ENCODE measurements around the gene STAC3.
"Not testable (repeated sequence)": the region's sequence is repeated elsewhere in the genome, so short reads cannot be mapped to it uniquely, and the experiment has no call there.

STAC3 gene

DNA sequence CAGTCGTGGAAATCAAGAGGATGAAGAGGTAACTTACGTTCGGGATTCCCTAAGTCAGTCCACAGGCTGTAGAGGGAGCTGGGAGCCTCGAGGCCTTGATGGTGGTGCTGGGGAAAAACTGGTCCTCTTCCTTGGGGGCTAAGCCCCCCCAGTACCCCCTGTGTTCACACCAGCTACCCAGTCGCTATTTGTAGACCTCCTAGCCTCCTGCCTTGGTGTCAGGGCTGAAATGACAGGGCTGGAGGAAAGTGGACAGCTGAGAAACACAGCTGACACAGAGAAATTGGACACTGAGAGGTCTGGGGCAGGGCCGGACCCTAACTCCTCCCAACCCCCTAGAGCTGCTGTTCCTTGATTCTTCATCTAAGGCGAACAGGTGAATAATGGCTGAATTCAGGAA, at the start of gene STAC3:
TSS of gene STAC3 (minus strand) at position 232 of the 400 bp plus-strand sequence. CDS start 1,551 bp downstream, outside the sequence.
- no peaks in the 10 kb centered on the region for H3K27me3 ChIP-seq (ENCODE audit: insufficient read depth, low read length)
- 0 out of 2 replicates have a peak within 1 kb of the TSS, but pooled peaks have one; percentile 34 for H3K9ac ChIP-seq (ENCODE audit: low read depth, low read length)
- no peaks in the 10 kb centered on the region for H3K9me3 ChIP-seq (ENCODE audit: insufficient read depth, low read depth, low read length)
- H3K36me3 ChIP-seq (ENCODE audit: insufficient read depth, low read depth, low read length) = no peaks in the 10 kb centered on the region
- H3K4me3 ChIP-seq (ENCODE audit: low read length) = no peak within 1 kb of the TSS
- H3K4me1 ChIP-seq (ENCODE audit: insufficient read depth, low read length) = peaks cover 7% of the 10 kb centered on the region; the same call in 1 of the 2 replicates
- no peak within 1 kb of the TSS for H3K27ac ChIP-seq (ENCODE audit: low read length)

DNA sequence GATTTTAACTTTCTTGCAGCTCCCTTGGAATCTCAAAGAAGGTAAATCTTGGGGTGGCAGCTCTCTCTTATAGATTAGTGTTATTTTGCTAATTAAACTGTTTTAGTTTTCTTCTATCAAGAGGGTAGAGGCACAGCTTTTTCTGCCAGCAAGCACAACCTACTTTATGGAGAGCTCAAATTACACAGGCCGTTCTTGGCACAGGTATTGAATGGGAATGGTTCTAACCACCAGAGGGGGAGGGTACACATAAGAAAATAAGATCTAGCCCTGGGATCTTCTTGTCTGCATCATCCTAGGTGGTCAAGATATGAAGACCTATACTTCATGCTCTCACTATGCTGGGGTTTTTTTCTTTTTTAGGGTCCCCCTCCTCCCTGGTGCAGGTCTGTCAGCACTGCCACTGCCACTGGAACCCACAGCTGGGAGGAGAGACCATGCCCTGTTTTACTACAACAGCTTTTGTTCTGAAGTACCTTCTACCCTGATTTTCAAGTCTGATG, 48.6 kb upstream of the STAC3 start:
- Histone ChIP-seq H3K4me1 (ENCODE audit: insufficient read depth, low read length) (peaks cover 4% of the 10 kb centered on the region; the same call in 1 of the 2 replicates), H3K27ac (ENCODE audit: low read length) (no peak overlapping the region), H3K4me3 (ENCODE audit: low read length) (no peak overlapping the region), H3K27me3 (ENCODE audit: insufficient read depth, low read length) (no peaks in the 10 kb centered on the region), H3K9ac (ENCODE audit: low read depth, low read length) (0 out of 2 replicates have a peak overlapping the region, but pooled peaks have one; percentile 22), H3K36me3 (ENCODE audit: insufficient read depth, low read depth, low read length) (peaks cover 39% of the 10 kb centered on the region), H3K9me3 (ENCODE audit: insufficient read depth, low read depth, low read length) (no peaks in the 10 kb centered on the region)

- H3K4me3 ChIP-seq (ENCODE audit: low read length) = no peak overlapping the region
- H3K36me3 ChIP-seq (ENCODE audit: insufficient read depth, low read depth, low read length) = peaks cover 44% of the 10 kb centered on the region
- no peaks in the 10 kb centered on the region for H3K27me3 ChIP-seq (ENCODE audit: insufficient read depth, low read length)
- no peak overlapping the region for H3K27ac ChIP-seq (ENCODE audit: low read length)
- peaks cover 4% of the 10 kb centered on the region; the same call in 1 of the 2 replicates for H3K4me1 ChIP-seq (ENCODE audit: insufficient read depth, low read length)
- no peaks in the 10 kb centered on the region for H3K9me3 ChIP-seq (ENCODE audit: insufficient read depth, low read depth, low read length)
- no peak overlapping the region for H3K9ac ChIP-seq (ENCODE audit: low read depth, low read length)
Measured at GRCh38 chr12:57296291-57296690, 45.3 kb upstream of the STAC3 start.

DNA sequence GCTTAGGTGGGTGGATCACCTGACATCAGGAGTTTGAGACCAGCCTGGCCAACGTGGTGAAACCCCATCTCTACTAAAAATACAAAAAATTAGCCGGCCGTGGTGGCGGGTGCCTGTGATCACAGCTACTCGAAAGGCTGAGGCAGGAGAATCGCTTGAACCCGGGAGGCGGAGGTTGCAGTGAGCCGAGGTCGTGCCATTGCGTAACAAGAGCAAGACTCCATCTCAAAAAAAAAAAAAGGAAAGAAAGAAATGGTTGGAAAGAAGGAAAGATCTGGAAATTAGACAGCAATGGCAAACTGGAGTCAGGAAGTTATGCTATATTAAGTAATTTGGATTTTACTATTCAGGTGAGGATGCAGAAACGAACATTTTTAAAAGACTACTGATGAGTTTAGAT, 31.1 kb upstream of the STAC3 start:
- not testable (repeated sequence) for H3K4me3 ChIP-seq (ENCODE audit: low read length); H3K9me3 ChIP-seq (ENCODE audit: insufficient read depth, low read depth, low read length); H3K27me3 ChIP-seq (ENCODE audit: insufficient read depth, low read length); H3K27ac ChIP-seq (ENCODE audit: low read length); H3K4me1 ChIP-seq (ENCODE audit: insufficient read depth, low read length); H3K9ac ChIP-seq (ENCODE audit: low read depth, low read length)
- H3K36me3 ChIP-seq (ENCODE audit: insufficient read depth, low read depth, low read length) = peaks cover 33% of the 10 kb centered on the region

- H3K27ac ChIP-seq (ENCODE audit: low read length) = no peak overlapping the region
- no peaks in the 10 kb centered on the region for H3K4me1 ChIP-seq (ENCODE audit: insufficient read depth, low read length)
- no peaks in the 10 kb centered on the region for H3K9me3 ChIP-seq (ENCODE audit: insufficient read depth, low read depth, low read length)
- H3K4me3 ChIP-seq (ENCODE audit: low read length) = no peak overlapping the region
- no peaks in the 10 kb centered on the region for H3K27me3 ChIP-seq (ENCODE audit: insufficient read depth, low read length)
- no peak overlapping the region for H3K9ac ChIP-seq (ENCODE audit: low read depth, low read length)
- H3K36me3 ChIP-seq (ENCODE audit: insufficient read depth, low read depth, low read length) = peaks cover 30% of the 10 kb centered on the region
Measured at GRCh38 chr12:57280211-57281062, 29.4 kb upstream of the STAC3 start.

DNA sequence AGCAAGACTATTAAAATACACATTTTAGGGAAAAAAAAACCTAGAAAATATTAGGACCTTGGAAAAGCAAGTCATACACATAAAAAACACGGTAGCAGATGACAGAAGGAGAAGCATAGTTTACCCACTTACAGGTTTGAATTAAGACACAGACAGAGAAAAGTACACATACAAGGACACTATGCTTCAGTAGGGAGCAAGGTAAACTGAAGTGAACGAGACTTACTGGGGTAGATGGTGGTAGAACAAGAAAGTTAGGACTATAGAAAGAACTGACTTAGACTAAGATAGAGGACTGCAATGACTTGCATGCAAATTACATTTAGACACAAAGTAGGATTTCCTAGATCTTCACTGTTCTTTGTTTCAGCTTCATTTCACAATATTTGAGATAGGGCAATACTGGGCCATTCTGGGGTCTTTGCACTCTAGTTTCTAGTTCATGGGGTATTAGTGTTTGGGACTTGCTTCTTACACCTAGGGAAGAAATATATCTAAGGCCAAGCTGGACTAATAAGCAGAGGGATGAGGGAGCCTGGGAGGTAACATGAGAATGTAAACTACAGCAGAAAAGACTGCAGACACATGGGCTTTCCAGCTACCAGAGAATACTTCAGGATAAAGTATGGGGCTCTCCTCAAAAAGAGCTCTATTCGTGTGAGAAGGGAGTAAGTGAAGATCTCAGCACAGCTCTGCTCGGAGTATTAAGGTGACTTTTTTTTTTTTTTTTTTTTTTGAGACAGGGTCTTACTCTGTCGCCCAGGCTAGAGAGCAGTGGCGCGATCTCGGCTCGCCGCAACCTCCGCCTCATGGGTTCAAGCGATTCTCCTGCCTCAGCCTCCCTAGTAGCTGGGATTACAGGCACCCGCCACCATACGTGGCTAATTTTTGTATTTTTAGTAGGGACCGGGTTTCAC, 27.7 kb upstream of the STAC3 start:
- H3K36me3 ChIP-seq (ENCODE audit: insufficient read depth, low read depth, low read length) = peaks cover 30% of the 10 kb centered on the region
- no peak overlapping the region for H3K9ac ChIP-seq (ENCODE audit: low read depth, low read length)
- no peak overlapping the region for H3K27ac ChIP-seq (ENCODE audit: low read length)

GRCh38 chr12:57276935-57277563, 26.1 kb upstream of the STAC3 start:
- peaks cover 30% of the 10 kb centered on the region for H3K36me3 ChIP-seq (ENCODE audit: insufficient read depth, low read depth, low read length)
- no peaks in the 10 kb centered on the region for H3K4me1 ChIP-seq (ENCODE audit: insufficient read depth, low read length)
- H3K27ac ChIP-seq (ENCODE audit: low read length) = no peak overlapping the region

More for the DNA sequence above, 27.7 kb upstream of the STAC3 start:
- Histone ChIP-seq H3K4me3 (ENCODE audit: low read length) (no peak overlapping the region), H3K4me1 (ENCODE audit: insufficient read depth, low read length) (no peaks in the 10 kb centered on the region), H3K27me3 (ENCODE audit: insufficient read depth, low read length) (no peaks in the 10 kb centered on the region), H3K9me3 (ENCODE audit: insufficient read depth, low read depth, low read length) (no peaks in the 10 kb centered on the region)

GRCh38 chr12:57276233-57276632, 25.2 kb upstream of the STAC3 start:
- H3K27me3 ChIP-seq (ENCODE audit: insufficient read depth, low read length); H3K9ac ChIP-seq (ENCODE audit: low read depth, low read length); H3K4me1 ChIP-seq (ENCODE audit: insufficient read depth, low read length); H3K9me3 ChIP-seq (ENCODE audit: insufficient read depth, low read depth, low read length); H3K4me3 ChIP-seq (ENCODE audit: low read length); H3K27ac ChIP-seq (ENCODE audit: low read length): not testable (repeated sequence)
- peaks cover 30% of the 10 kb centered on the region for H3K36me3 ChIP-seq (ENCODE audit: insufficient read depth, low read depth, low read length)

More at GRCh38 chr12:57276935-57277563, 26.1 kb upstream of the STAC3 start:
- Histone ChIP-seq H3K9me3 (ENCODE audit: insufficient read depth, low read depth, low read length) (no peaks in the 10 kb centered on the region), H3K27me3 (ENCODE audit: insufficient read depth, low read length) (no peaks in the 10 kb centered on the region), H3K9ac (ENCODE audit: low read depth, low read length) (no peak overlapping the region), H3K4me3 (ENCODE audit: low read length) (no peak overlapping the region)

DNA sequence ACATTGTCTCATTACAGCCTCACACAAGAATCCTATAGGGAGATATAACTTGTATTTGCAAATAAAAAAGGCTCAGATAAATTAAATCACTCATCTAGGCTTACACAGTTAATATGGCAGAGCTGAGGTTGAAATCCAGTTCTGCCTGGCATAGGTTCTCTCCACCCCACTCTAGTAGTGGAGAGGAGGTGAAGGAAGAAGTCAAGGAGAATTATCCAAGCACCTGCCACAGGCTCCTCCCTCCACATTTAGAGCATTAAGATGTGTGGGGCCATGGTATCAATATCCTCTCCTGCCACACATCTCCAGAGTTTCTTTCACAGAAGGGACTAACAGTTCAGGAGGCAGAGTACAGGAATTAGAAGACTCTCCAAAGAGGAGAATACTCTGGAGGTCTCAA, 22.5 kb upstream of the STAC3 start:
- Histone ChIP-seq H3K4me3 (ENCODE audit: low read length) (no peak overlapping the region), H3K27me3 (ENCODE audit: insufficient read depth, low read length) (no peaks in the 10 kb centered on the region), H3K27ac (ENCODE audit: low read length) (no peak overlapping the region), H3K9me3 (ENCODE audit: insufficient read depth, low read depth, low read length) (no peaks in the 10 kb centered on the region), H3K36me3 (ENCODE audit: insufficient read depth, low read depth, low read length) (peaks cover 30% of the 10 kb centered on the region), H3K9ac (ENCODE audit: low read depth, low read length) (no peak overlapping the region), H3K4me1 (ENCODE audit: insufficient read depth, low read length) (no peaks in the 10 kb centered on the region)

DNA sequence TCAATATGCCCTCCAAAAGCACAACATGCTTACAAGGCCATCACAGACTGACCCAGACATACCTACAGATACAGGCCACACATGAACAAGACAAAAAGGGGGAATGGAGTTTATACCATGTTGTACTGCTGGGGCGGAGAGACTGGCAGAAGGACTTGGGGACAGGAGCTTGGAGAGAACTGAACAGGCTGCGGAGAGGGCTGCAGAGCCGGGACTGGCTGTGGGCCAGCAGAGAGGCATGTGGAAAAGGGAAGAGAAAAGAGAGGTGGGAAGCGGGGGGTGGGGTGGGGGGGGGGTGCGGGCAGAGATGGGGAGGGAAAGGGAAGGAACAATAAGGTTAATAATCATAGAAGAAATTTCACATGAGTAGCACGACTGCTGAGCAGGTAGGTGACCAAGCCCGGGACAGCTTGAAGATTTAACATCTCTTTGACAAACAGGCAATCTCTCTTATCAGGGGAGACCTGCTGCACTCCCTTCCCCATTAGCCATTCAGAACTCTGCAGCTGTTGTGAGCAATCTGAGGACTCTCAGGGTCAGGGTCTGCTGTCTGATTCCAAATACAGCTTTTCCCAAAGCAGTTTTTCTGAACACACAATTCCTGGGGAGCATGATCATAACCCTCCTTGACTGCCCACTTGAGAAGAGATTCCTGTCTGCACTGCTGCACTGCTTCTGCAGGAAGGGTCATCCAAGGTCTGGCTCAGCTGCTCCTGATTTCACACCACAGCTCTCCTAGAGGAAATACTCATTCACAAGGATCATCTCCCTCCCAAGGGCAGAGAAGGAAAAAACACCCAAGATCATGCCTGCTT, 21.6 kb upstream of the STAC3 start:
- Histone ChIP-seq H3K4me3 (ENCODE audit: low read length) (no peak overlapping the region), H3K9ac (ENCODE audit: low read depth, low read length) (no peak overlapping the region)

More for the DNA sequence above, 21.6 kb upstream of the STAC3 start:
- Histone ChIP-seq H3K27ac (ENCODE audit: low read length) (no peak overlapping the region), H3K27me3 (ENCODE audit: insufficient read depth, low read length) (no peaks in the 10 kb centered on the region), H3K4me1 (ENCODE audit: insufficient read depth, low read length) (no peaks in the 10 kb centered on the region), H3K9me3 (ENCODE audit: insufficient read depth, low read depth, low read length) (no peaks in the 10 kb centered on the region), H3K36me3 (ENCODE audit: insufficient read depth, low read depth, low read length) (peaks cover 28% of the 10 kb centered on the region)

All from iPS-20b (cell line).